ENCODE results near the gene TRAF7.
"Not testable (repeated sequence)": the region's sequence is repeated elsewhere in the genome, so short reads cannot be mapped to it uniquely, and the experiment has no call there.

DNA sequence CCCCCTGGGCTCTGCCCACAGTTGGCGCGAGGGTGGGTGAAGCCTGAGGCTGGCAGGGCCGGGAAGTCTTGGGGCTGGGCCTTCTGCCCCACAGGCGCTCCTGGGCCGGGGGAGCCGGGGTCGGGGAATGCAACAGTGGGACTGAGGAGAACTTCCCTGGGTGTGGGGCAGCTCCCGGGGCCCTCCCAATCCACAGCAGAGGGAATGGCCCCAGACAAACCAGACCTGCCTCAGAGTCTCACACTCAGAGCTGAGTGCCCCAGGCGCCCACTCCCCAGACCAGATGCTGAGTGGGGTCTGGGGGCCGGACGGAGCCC lies 31.2 kb upstream of the TRAF7 start:
- not testable (repeated sequence) for TF ChIP-seq EZH2 (IDR thresholded peaks at IDR 0.05; ENCODE audit: borderline replicate concordance, low read depth, low read length, severe bottlenecking); CTCF (IDR thresholded peaks at IDR 0.05; ENCODE audit: borderline replicate concordance, extremely low read depth, low read length, poor library complexity, severe bottlenecking)

Measured in DND-41 (cell line).